GM18519 (cell line): ENCODE data around the gene CARS2.
"Not testable (repeated sequence)": the region's sequence is repeated elsewhere in the genome, so short reads cannot be mapped to it uniquely, and the experiment has no call there.

Experiments
- ATAC-seq: cut with Tn5 transposase; IDR thresholded peaks from one replicate; pipeline ENCODE4 v1.9.1; 2021; ENCODE audit warnings: mild to moderate bottlenecking, moderate library complexity; ENCODE audit not compliant: unreplicated experiment, low FRiP score

The CARS2 gene

GRCh38 chr13:110705826-110706569, at the start of gene CARS2:
TSS of gene CARS2 (minus strand) at chr13:110706116. CDS start at chr13:110706093, 23 bp downstream.
- ATAC-seq: peak; percentile 79

- no peak for ATAC-seq
Measured at GRCh38 chr13:110748271-110748670, 42.4 kb upstream of the CARS2 start.

- no peak for ATAC-seq
Measured at GRCh38 chr13:110746438-110746837, 40.5 kb upstream of the CARS2 start.

- ATAC-seq: no peak
Measured at GRCh38 chr13:110743687-110744086, 37.8 kb upstream of the CARS2 start.

- no peak for ATAC-seq
Measured at GRCh38 chr13:110737555-110737954, 31.6 kb upstream of the CARS2 start.

GRCh38 chr13:110734561-110734960, 28.6 kb upstream of the CARS2 start:
- ATAC-seq: no peak

- no peak for ATAC-seq
Measured at GRCh38 chr13:110731072-110731471, 25.2 kb upstream of the CARS2 start.

GRCh38 chr13:110726726-110727125, 20.8 kb upstream of the CARS2 start:
- no peak for ATAC-seq

GRCh38 chr13:110726153-110726552, 20.2 kb upstream of the CARS2 start:
- ATAC-seq: not testable (repeated sequence)

- ATAC-seq: no peak
Measured at GRCh38 chr13:110723598-110723997, 17.7 kb upstream of the CARS2 start.

- no peak for ATAC-seq
Measured at GRCh38 chr13:110722971-110723370, 17.1 kb upstream of the CARS2 start.

- ATAC-seq: no peak
Measured at GRCh38 chr13:110719036-110719710, 13.3 kb upstream of the CARS2 start.

- ATAC-seq: no peak
Measured at GRCh38 chr13:110716247-110716515, 10.3 kb upstream of the CARS2 start.

- peak; percentile 45 for ATAC-seq
Measured at GRCh38 chr13:110715395-110716246, 9.7 kb upstream of the CARS2 start.

GRCh38 chr13:110714797-110715394, 9.0 kb upstream of the CARS2 start:
- no peak for ATAC-seq

GRCh38 chr13:110713981-110714796, 8.3 kb upstream of the CARS2 start:
- no peak for ATAC-seq

- no peak for ATAC-seq
Measured at GRCh38 chr13:110713642-110713952, 7.7 kb upstream of the CARS2 start, which contains the start of gene ING1. TSS of gene ING1 (plus strand) at chr13:110713700. CDS start at chr13:110714150, 450 bp downstream.

- peak; percentile 32 for ATAC-seq
Measured at GRCh38 chr13:110712849-110713641, 7.1 kb upstream of the CARS2 start.

GRCh38 chr13:110712081-110712848, 6.3 kb upstream of the CARS2 start:
- peak; percentile 27 for ATAC-seq
